ENCODE measurements around the gene CAMK1D. TPM values are rescaled to one million over a fixed set of nuclear protein-coding genes. Genes with fewer than 3 reads are reported as not detected.

The CAMK1D gene
- total and polyA plus RNA-seq, 10 of the 15 experiments (the other 5 are each of a cell fraction or from before 2014, with no cell fraction given): 2.1 to 35.5 (median 14.7) TPM

GRCh38 chr10:12427276-12427675, 77.9 kb downstream of the CAMK1D start:
- intact Hi-C loops (cut with micrococcal nuclease; ENCODE audit: unreplicated experiment) (no loop called here), in situ Hi-C loops (cut with MboI) (no loop called here)
- no peak for DNase-seq (ENCODE audit: low read depth, low spot score)
- Histone ChIP-seq H4K20me1 (ENCODE audit: control insufficient read depth, insufficient read depth) (no peaks in the 10 kb centered on the region; the same call in 1 of the 2 replicates), H3K4me2 (ENCODE audit: control insufficient read depth, insufficient read depth) (no peak overlapping the region), H3K79me2 (ENCODE audit: control insufficient read depth, insufficient read depth, low read length) (peaks cover 3% of the 10 kb centered on the region), H3K4me3 (no peak overlapping the region), H3K4me1 (ENCODE audit: control insufficient read depth, insufficient read depth, low read length) (peaks cover 16% of the 10 kb centered on the region), H3K36me3 (ENCODE audit: control insufficient read depth in 2 of 2, insufficient read depth in 2 of 2, low read length in 1 of 2) (no peaks in the 10 kb centered on the region), H3K27ac (ENCODE audit: control insufficient read depth, insufficient read depth) (no peak overlapping the region), H3K27me3 (replicated peaks in 1 of 2; ENCODE audit: control insufficient read depth in 2 of 2, insufficient read depth in 2 of 2, low read length in 1 of 2) (no peaks in the 10 kb centered on the region), H2AFZ (ENCODE audit: control insufficient read depth, low read depth, low read length) (no peak overlapping the region), H3K9me3 (replicated peaks; ENCODE audit: control insufficient read depth, insufficient read depth, low read length) (no peaks in the 10 kb centered on the region; the same call in 2 of the 3 replicates), H3K9ac (ENCODE audit: control insufficient read depth, insufficient read depth, low read length) (no peak overlapping the region)
- no peak for TF ChIP-seq NR2C1 (IDR thresholded peaks at IDR 0.05)
- TF ChIP-seq CEBPB (IDR thresholded peaks at IDR 0.05; ENCODE audit: borderline replicate concordance in 1 of 2, low read depth in 2 of 2, low read length in 2 of 2): no peak
- TF ChIP-seq ATF7 (IDR thresholded peaks at IDR 0.05; ENCODE audit: low read depth): no peak
- TF ChIP-seq TBL1XR1 (IDR thresholded peaks at IDR 0.05; ENCODE audit: low read depth, low read length): no peak
- TF ChIP-seq SMAD1 (IDR thresholded peaks at IDR 0.05; ENCODE audit: low read depth, partially characterized antibody): no peak
- TF ChIP-seq SIX5 (IDR thresholded peaks at IDR 0.05; ENCODE audit: low read depth, low read length, severe bottlenecking): no peak
- TF ChIP-seq GABPA (IDR thresholded peaks at IDR 0.05; ENCODE audit: low read depth): no peak
- no peak for TF ChIP-seq ZNF384 (IDR thresholded peaks at IDR 0.05; ENCODE audit: borderline replicate concordance, low read depth, low read length)
- no peak for TF ChIP-seq STAT3 (IDR thresholded peaks at IDR 0.05; ENCODE audit: low read depth, low read length)
- FAIRE-seq: no peak
- ChIA-PET POLR2A (no interaction called here), SMC1A (ENCODE audit: uncharacterized antibody, unreplicated experiment) (no interaction called here), CTCF (no interaction called here), RAD21 (ENCODE audit: unreplicated experiment) (no interaction called here)
- no peak for ATAC-seq
- no TSS peak for BruUV-seq (replicated peaks)
- 98% methylated on average over 8 of the region's 8 CpGs for WGBS (ENCODE audit: insufficient coverage, insufficient replicate concordance, low lambda C conversion rate, missing lambda C conversion rate)

Data from GM12878 (cell line).